HG03469 (cell line): ENCODE results near the gene DNAH14.
"Not testable (repeated sequence)": the region's sequence is repeated elsewhere in the genome, so short reads cannot be mapped to it uniquely, and the experiment has no call there.

Source experiments
- ATAC-seq: cut with Tn5 transposase; IDR thresholded peaks from one replicate; pipeline ENCODE4 v1.9.1; 2021; ENCODE audit warnings: mild to moderate bottlenecking, moderate library complexity, moderate number of reproducible peaks; ENCODE audit not compliant: unreplicated experiment

DNAH14 gene

DNA sequence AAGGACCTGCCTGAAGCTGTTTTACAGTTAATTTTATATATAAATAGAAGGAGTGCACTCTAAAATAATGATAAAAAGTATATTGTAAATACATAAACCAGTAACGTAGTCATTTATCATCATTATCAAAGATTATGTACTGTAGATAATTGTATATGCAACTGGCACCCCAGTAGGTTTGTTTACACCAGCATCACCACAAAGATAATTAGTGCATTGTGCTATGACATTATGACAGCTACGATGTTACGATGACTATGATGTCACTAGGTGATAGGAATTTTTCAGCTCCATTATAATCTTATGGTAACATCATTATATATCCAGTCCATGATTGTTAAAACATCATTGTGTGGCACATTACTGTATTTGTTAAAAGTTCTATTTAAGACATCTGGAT is 313.1 kb downstream of the DNAH14 start:
- ATAC-seq: no peak

GRCh38 chr1:225250432-225250831 is 321.0 kb downstream of the DNAH14 start:
- ATAC-seq: peak; percentile 99

DNA sequence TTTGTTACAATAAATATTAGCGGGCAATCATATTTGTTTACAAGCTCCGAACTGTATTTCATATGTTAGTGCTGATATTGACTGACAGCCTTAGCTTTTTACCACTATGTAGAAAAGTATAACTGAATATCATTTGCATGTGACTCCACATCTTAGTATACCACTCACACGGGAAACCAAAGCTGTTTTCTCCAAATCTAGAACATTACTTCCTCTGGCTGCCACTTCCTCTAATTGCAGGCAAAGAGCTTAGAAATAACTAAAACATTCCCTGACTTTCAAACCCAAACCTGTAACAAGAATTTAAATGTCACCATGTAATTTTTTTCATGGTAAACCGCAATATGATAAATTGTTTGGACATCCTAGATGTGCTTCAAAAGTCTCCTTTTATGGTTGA is 323.7 kb downstream of the DNAH14 start:
- no peak for ATAC-seq

- ATAC-seq: no peak
Observed at GRCh38 chr1:225253784-225254183, 324.3 kb downstream of the DNAH14 start.

- no peak for ATAC-seq
Observed at GRCh38 chr1:225254676-225255075, 325.2 kb downstream of the DNAH14 start.

DNA sequence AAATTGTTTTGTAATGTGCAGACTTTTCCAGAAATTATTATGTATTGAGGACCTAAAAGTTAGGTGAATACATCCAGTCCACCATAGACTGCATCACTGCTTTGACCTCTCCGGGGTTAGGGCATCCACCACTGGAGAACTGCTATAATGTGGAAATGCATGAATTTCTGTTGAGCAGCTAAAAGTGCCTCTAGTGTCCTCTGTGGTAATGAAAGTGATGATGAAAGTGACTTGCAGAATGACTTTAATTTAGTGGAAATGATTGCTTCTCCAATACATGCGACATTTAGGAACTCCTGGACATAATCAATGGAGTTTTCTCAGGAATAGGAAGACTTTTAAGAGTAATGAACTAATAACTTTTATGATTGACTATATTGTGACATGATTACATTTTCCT is 327.6 kb downstream of the DNAH14 start:
- ATAC-seq: no peak

DNA sequence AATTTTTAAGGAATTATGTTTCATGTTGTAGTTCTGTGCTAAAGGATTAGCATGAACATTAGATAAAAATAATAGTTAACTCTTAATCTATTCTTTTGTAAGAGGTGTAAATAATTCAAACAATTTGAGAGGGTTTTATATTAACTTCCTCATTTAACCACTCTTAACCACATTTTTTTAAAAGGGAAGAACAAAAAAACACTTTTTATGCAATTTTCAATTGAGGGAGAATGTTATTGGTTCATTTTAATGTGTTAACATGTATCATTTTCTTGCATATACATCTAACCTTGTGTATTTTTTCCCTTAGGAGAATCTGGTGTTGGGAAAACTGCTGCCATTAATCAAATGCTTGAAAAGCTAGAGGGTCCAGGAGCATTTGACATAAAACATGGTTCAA is 329.3 kb downstream of the DNAH14 start:
- no peak for ATAC-seq

- no peak for ATAC-seq
Observed at GRCh38 chr1:225259542-225259941, 330.1 kb downstream of the DNAH14 start.

DNA sequence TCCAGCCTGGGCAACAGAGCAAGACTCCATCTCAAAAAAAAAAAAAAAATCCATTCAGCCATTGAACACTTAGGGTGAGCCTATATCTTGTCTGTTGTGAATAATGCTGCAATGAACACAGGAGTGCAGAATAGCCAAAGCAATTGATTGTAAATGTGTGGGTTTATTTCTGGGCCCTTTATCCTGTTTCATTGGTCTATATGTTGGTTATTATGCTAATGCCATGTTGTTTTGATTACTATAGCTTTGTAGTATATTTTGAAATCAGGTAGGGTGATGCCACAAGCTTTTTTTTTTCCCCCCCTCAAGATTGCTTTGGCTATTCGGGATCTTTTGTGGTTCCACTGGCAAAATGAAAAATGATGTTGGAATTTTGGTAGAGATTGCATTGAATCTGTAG is 330.8 kb downstream of the DNAH14 start:
- ATAC-seq: no peak

GRCh38 chr1:225277445-225277844 is 348.0 kb downstream of the DNAH14 start:
- ATAC-seq: no peak

- no peak for ATAC-seq
Observed at GRCh38 chr1:225280563-225280962, 351.1 kb downstream of the DNAH14 start.

GRCh38 chr1:225290244-225290643 is 360.8 kb downstream of the DNAH14 start:
- ATAC-seq: no peak

- no peak for ATAC-seq
Observed at GRCh38 chr1:225299624-225300023, 370.1 kb downstream of the DNAH14 start.

- ATAC-seq: no peak
Observed at GRCh38 chr1:225300381-225300780, 370.9 kb downstream of the DNAH14 start.

DNA sequence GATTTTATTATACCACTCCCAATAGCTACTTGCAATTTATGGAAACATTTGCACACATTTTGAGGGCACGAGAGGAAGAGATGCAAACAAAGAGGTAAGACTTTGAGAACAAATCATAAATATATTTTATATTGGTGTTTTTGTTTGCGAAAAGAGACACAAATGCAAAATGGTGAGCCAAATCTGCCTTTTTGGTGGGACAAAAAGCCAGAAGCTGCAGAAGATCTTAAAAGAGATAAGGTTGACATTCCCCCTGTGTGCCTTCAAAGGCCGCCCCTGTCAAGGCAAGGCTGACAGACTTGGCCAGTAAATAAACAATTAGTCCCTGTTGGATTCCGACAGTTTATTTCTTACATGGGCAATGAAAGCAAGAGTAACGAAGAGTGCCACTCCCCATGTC is 375.5 kb downstream of the DNAH14 start:
- ATAC-seq: no peak

DNA sequence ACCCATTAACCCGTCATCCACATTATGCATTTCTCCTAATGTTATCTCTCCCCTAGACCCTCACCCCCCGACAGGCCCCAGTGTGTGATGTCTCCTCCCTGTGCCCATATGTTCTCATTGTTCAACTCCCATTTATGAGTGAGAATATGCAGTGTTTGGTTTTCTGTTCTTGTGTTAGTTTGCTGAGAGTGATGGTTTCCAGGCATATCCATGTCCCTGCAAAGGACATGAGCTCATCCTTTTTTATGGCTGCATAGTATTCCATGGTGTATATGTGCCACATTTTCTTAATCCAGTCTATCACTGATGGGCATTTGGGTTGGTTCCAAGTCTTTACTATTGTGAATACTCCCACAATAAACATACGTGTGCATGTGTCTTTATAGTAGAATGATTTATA is 381.1 kb downstream of the DNAH14 start:
- ATAC-seq: not testable (repeated sequence)

GRCh38 chr1:225318706-225319575 is 389.5 kb downstream of the DNAH14 start:
- peak; percentile 89 for ATAC-seq

DNA sequence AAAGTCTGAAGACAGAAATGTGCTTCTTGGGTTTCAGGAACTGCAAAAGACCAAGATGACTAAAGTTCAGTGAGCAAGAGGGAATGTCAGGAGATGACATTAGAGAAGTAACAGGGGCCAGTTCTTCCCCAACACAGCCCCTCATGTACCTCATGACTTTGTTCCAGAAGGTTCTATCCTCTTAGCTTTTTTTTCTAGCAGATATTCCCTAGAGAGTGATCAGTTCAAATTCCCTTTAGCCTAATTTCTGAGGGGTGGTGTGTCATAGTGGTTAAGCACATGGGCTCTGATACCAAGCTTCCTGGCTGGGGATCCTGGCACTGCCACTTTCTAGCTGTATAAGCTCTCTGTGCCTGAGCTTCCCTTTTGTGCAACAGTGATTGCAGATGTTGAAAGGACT is 390.4 kb downstream of the DNAH14 start:
- no peak for ATAC-seq

GRCh38 chr1:225321784-225322183 is 392.3 kb downstream of the DNAH14 start:
- ATAC-seq: no peak

- no peak for ATAC-seq
Observed at GRCh38 chr1:225329041-225329440, 399.6 kb downstream of the DNAH14 start.

GRCh38 chr1:225329996-225330395 is 400.5 kb downstream of the DNAH14 start:
- not testable (repeated sequence) for ATAC-seq

GRCh38 chr1:225332686-225333085 is 403.2 kb downstream of the DNAH14 start:
- ATAC-seq: no peak
